ENCODE results near the gene CTIF.

The CTIF gene

DNA sequence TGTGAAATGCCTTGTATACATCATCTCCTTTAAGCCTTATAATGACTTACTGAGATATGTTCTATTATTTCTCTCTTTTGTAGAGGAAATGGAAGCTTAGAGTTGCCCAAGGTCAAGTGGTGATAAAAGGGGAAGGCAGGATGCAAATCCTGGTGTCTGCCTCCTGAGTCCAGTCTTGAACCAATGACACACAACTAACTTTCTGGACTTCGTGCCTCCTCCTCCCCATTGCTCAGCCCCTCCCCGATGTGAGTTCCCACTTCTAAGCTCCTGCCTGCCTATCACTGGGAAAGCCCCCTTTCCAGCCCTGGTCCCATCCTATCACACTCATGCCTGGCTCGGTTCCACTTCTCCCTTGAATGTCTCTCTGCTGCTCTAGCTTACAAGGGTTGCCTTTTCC lies 6.9 kb upstream of the CTIF start:
- in situ Hi-C loops (cut with MboI; ENCODE audit: low sequenced_read_pairs): no loop called here

GRCh38 chr18:48533340-48534070 lies 5.3 kb upstream of the CTIF start:
- in situ Hi-C loops (cut with MboI; ENCODE audit: low sequenced_read_pairs): no loop called here

DNA sequence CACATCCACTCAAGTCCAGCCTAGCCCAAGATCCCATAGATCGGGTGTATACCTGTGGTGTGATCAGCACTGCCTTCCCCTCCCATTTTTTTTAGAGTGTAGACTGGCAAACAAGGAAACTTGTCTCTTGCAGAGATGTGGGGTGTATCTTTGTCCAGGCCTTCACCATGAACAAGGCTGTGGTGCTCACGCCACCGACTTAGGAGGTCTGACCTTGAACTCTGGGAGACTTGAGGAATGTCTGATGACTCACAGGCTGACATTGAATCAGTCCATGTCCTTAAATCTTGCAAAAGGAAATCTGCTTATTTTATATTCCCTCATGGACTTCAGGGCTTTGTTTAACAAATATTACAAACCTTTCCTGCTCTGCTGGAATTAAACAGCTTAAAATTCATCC lies 4.5 kb upstream of the CTIF start:
- in situ Hi-C loops (cut with MboI; ENCODE audit: low sequenced_read_pairs): no loop called here

GRCh38 chr18:48535956-48536355 lies 2.9 kb upstream of the CTIF start:
- in situ Hi-C loops (cut with MboI; ENCODE audit: low sequenced_read_pairs): no loop called here

- in situ Hi-C loops (cut with MboI; ENCODE audit: low sequenced_read_pairs): no loop called here
Measured at GRCh38 chr18:48536516-48536915, 2.3 kb upstream of the CTIF start.

GRCh38 chr18:48539406-48540250 lies 797 bp downstream of the CTIF start:
- in situ Hi-C loops (cut with MboI; ENCODE audit: low sequenced_read_pairs): no loop called here

GRCh38 chr18:48540251-48541025 lies 1.6 kb downstream of the CTIF start:
- in situ Hi-C loops (cut with MboI; ENCODE audit: low sequenced_read_pairs): no loop called here

GRCh38 chr18:48541026-48541746 lies 2.4 kb downstream of the CTIF start:
- in situ Hi-C loops (cut with MboI; ENCODE audit: low sequenced_read_pairs): no loop called here

DNA sequence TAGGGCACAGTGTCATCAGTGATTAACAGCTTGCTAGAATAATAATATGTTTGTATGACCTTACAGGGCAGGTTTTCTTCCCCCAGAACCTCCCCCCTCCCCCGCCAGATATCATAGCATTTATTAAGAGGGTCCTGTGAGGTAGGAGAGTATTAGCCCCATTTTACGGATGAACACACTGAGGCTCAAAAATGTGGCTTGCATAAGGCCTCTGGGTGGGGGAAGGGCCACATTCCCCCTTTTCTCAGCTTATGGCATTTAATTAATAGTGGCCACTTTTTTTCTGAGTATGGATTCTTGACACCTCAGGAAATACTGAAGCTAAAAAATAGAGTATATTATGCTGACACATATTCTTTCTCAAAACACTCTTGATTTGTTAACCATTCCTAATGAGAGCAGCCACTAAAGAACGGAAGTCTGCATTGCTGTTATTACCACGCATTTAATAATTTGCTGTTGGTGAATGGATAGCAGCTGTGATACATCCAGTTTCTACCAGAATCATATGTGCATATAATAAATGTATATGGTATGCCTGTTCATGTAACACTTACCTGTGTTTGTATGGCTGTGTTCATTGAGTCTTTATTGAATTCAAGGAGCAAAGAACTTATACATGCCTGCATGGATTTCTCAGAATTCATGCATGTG lies 3.0 kb downstream of the CTIF start:
- in situ Hi-C loops (cut with MboI; ENCODE audit: low sequenced_read_pairs): no loop called here

- in situ Hi-C loops (cut with MboI; ENCODE audit: low sequenced_read_pairs): no loop called here
Measured at GRCh38 chr18:48542513-48543181, 3.8 kb downstream of the CTIF start.

- in situ Hi-C loops (cut with MboI; ENCODE audit: low sequenced_read_pairs): no loop called here
Measured at GRCh38 chr18:48543228-48543627, 4.4 kb downstream of the CTIF start.

- in situ Hi-C loops (cut with MboI; ENCODE audit: low sequenced_read_pairs): no loop called here
Measured at GRCh38 chr18:48544116-48544515, 5.3 kb downstream of the CTIF start.

DNA sequence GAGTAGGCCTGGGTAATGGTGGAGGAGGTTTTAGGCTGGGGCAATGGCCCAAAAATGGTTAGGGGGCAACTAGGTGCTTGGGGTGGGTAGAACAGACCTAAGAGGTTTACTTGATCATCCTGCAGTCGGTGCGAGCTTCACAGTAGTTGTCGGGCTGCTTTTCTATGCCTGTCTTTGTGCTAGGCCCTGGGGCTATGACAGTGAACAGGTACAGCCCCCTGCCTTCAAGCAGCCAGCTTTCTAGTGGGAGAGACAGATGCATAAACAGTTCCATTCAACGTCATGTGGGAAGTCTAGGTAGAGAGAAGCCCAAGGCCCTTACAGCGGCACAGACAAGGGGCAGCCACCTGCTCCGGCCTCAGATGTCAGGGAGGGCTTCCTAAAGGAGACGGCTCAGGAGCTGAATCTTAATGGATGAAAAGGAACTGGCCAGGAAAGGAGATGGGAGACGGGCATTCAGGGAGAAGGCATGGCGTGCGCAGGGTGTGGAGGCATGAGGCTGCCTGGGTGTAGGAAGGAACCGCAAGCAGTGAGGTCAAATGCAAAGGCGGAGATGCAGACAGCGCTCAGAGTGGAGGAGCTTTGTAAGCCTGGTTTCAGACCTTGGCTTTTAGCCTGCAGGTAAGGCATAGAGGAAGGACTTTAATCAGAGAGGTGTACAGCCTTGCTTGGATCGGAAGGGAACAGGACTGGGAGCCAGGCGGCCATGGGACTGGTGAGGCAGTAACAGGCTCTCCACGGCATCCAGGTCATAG lies 6.0 kb downstream of the CTIF start:
- in situ Hi-C loops (cut with MboI; ENCODE audit: low sequenced_read_pairs): no loop called here

- in situ Hi-C loops (cut with MboI; ENCODE audit: low sequenced_read_pairs): no loop called here
Measured at GRCh38 chr18:48545757-48546321, 7.0 kb downstream of the CTIF start.

DNA sequence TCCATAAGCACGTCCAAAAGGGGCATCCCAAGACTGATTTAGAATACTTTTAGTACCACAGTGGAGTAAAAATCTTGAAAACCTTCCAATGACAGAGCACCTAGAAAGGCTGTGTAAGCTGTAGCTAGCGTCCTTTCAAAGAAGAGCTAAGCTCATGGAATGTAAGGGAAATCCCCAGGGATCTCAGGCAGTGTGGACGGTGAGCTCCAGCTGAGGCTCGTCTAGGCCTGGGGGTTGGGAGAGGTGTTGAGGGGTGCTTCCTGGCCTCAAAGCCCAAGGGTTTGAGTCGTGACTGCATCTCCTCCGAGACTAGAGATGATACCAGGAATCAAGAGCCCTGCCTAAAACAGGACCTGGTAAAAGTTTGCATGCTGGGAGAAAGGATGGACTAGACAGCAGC lies 7.6 kb downstream of the CTIF start:
- in situ Hi-C loops (cut with MboI; ENCODE audit: low sequenced_read_pairs): no loop called here

- in situ Hi-C loops (cut with MboI; ENCODE audit: low sequenced_read_pairs): no loop called here
Measured at GRCh38 chr18:48547531-48547981, 8.7 kb downstream of the CTIF start.

DNA sequence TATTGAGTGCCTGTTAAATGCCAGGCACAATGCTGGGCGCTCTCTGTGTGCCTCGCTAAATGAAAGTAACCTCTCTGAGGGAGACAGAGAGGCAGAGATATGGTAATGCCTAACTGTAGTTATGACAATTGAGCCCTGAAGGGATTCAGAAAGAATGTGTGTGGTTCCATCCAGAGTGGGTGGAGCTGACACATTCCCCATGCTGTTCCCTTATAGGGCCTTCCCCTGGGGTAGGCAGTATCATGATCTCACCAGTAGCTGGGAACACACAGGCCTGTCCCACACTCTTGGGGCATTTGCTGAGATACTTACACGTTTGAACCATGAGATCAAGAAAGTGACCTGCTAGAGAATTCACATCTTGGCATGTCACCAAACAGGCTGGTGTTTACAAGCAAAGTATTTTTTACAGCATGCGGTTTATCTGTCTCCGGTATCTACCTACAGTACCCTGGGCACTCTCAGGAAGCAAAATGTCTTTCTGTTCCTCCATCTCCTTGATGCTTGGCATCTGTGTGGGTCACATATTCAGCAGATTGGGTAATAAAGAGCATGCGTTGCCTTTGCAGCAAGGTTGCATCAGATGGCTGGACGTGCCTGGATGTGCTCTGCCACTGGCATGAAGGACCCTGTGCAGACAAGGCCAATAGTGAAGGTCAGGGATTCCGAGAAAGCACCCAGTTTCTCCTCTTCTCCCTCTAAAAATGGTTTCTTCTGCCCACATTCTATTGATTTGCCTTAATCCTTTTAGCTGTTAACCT lies 9.4 kb downstream of the CTIF start:
- in situ Hi-C loops (cut with MboI; ENCODE audit: low sequenced_read_pairs): no loop called here

DNA sequence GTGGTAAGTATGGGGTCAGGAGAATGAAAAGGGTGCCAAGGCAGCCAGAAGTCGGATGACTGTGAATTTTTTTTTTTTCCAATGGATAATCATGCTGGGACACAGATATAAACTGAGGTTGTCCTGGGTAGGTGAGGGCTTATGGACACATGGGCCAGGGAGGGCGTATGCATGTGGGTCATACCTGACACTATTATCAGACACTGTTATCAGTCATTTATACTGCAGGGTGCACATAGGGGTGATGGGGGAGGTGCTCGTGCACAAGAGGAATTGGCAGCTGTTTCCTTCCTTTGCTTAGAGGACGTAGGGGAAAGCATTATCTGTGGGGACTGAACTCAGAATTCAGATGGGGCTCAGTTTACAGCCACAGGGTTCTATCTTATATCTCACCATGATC lies 10.1 kb downstream of the CTIF start:
- in situ Hi-C loops (cut with MboI; ENCODE audit: low sequenced_read_pairs): no loop called here
